T-cell (primary cell): ENCODE results near the gene HNRNPA2B1. TPM values are rescaled to one million over a fixed set of nuclear protein-coding genes. Genes with fewer than 3 reads are reported as not detected.
"Not testable (repeated sequence)": the region's sequence is repeated elsewhere in the genome, so short reads cannot be mapped to it uniquely, and the experiment has no call there.

Experiments used
- ATAC-seq, 4 experiments: fragments of 200-7000 bp in 3 of 4; fragments of 150-1000 bp in 1 of 4; cut with Tn5 transposase; replicated peaks in 1 of 4; 1 replicate in 3 of 4; 2 replicates in 1 of 4; pipeline ENCODE4 v1.10.0; 2021; ENCODE audit warnings: moderate library complexity in 3 of 4, mild to moderate bottlenecking in 2 of 4, moderate number of reproducible peaks in 1 of 4
- CTCF ChIA-PET, 2 donors: fragments of 300-600 bp; sonication (Branson Sonifier 250); formaldehyde crosslinking; loops; one replicate each; lab custom pipeline; 2022; ENCODE audit warnings: antibody characterized with exemption in 2 of 2; lab: Charles Lee
- POLR2A ChIA-PET, 2 donors: fragments of 300-600 bp; sonication (Branson Sonifier 250); formaldehyde crosslinking; loops; one replicate each; lab custom pipeline; 2022; ENCODE audit warnings: antibody characterized with exemption in 2 of 2; lab: Charles Lee
- DNase-seq, 35 experiments: peaks; one replicate each; pipeline versions ENCODE4 v3.0.0 to v3.0.0-alpha.2; 2013 to 2023
- H3K27ac ChIP-seq: one replicate; pipeline ENCODE4 v1.5.1; 2013; ENCODE audit warnings: low read length
- H3K27me3 ChIP-seq, 2 experiments: replicated peaks in 1 of 2; 1 replicate in 1 of 2; 2 replicates in 1 of 2; pipeline versions ENCODE4 v1.6.1 to v1.7.0; 2013; ENCODE audit warnings: low read length in 1 of 2, mixed read lengths in 1 of 2; ENCODE audit not compliant: control insufficient read depth in 2 of 2, insufficient read depth in 2 of 2; ENCODE audit errors: extremely low read depth in 1 of 2
- H3K36me3 ChIP-seq, 2 donors: 1 replicate in 1 of 2; 2 replicates in 1 of 2; pipeline versions ENCODE4 v1.6.1 to v1.7.0; 2013; ENCODE audit warnings: low read length in 1 of 2; ENCODE audit not compliant: control insufficient read depth in 2 of 2, insufficient read depth in 1 of 2; ENCODE audit errors: extremely low read depth in 1 of 2
- H3K4me1 ChIP-seq, 2 experiments: 1 replicate in 1 of 2; 2 replicates in 1 of 2; pipeline versions ENCODE4 v1.6.1 to v1.7.0; 2013; ENCODE audit warnings: low read length in 2 of 2, mixed read lengths in 1 of 2; ENCODE audit not compliant: insufficient read depth in 2 of 2, control insufficient read depth in 1 of 2; ENCODE audit errors: extremely low read depth in 1 of 2
- H3K4me3 ChIP-seq, 2 donors: 1 replicate in 1 of 2; 2 replicates in 1 of 2; pipeline versions ENCODE4 v1.5.1 to v1.7.0; 2013; ENCODE audit warnings: mild to moderate bottlenecking in 2 of 2, low read length in 1 of 2, moderate library complexity in 1 of 2; ENCODE audit not compliant: control insufficient read depth in 1 of 2; ENCODE audit errors: extremely low read depth in 1 of 2
- H3K9me3 ChIP-seq: 2 replicates; pipeline ENCODE4 v1.7.0; 2013
- H3K27ac Mint-ChIP-seq, 2 donors: one replicate each; pipeline ENCODE4 v1.8.0; 2020 to 2021; ENCODE audit warnings: mild to moderate bottlenecking in 2 of 2, mixed read lengths in 2 of 2
- H3K27me3 Mint-ChIP-seq, 2 donors: one replicate each; pipeline ENCODE4 v1.8.0; 2021 to 2022; ENCODE audit warnings: mixed read lengths in 2 of 2
- H3K36me3 Mint-ChIP-seq: one replicate; pipeline ENCODE4 v1.8.0; 2021; ENCODE audit warnings: mixed read lengths
- H3K4me1 Mint-ChIP-seq, 3 donors: one replicate each; pipeline ENCODE4 v1.8.0; 2020 to 2022; ENCODE audit warnings: mixed read lengths in 3 of 3, mild to moderate bottlenecking in 1 of 3
- H3K4me3 Mint-ChIP-seq, 3 donors: one replicate each; pipeline ENCODE4 v1.8.0; 2020 to 2022; ENCODE audit warnings: mild to moderate bottlenecking in 3 of 3, mixed read lengths in 3 of 3, moderate library complexity in 3 of 3
- H3K9me3 Mint-ChIP-seq, 3 donors: one replicate each; pipeline ENCODE4 v1.8.0; 2020 to 2022; ENCODE audit warnings: mixed read lengths in 3 of 3
- WGBS: methylation state at CpG from one replicate; pipeline ENCODE4 v1.1.5; 2013; ENCODE audit warnings: missing lambda C conversion rate; ENCODE audit not compliant: insufficient coverage; 5-methylcytosine and 5-hydroxymethylcytosine counted together
- total RNA-seq, 35 experiments: library from RNA in 6 of 35; stranded (reverse) in 6 of 35; fragments of 120-200 nt in 1 of 35; gene quantifications; one replicate each; pipeline versions ENCODE4 v1.2.1 to v1.2.4 and lab custom pipeline; 2013 to 2026

Gene HNRNPA2B1
- total RNA-seq, 5 donors from 2014 or later (not counting 1 experiment from before 2014, with no cell fraction given), result 388 to 478 (median 411) TPM

DNA sequence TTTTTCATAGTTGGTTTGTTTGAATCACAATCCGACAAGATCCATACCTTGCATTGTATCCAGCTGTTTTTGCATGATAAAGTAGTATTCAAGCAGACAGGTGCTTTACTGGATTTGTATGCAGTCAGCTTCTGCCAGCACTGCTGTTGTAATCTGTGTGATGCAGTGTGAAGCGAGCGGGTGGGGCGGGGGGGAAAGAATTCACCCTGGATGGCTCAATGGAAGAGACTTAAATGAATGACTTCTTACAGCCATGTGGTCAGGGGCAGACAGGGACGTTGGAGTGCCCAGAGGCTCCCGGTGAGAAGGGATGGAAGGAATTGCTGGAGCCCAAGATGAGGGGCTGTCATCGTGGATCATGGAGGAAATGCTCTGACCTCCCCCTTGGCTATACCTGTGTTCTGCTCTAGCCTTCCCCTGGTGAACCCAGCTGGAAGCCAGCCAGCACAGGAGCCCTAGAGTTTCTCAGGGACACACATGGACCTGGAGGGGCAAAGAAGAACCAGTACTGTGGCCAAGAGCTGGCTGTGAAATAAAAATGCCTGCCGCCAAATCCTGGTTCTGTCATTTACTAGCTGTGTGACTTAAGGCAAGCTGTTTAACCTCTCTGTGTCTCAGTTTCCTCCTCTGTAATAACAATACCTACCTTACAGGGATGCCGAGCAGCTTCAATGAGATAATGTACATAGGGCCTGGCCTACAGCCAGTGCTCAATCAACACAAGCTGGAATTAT lies 34.4 kb downstream of the HNRNPA2B1 start:
- no peaks in the 10 kb centered on the region for H3K27me3 ChIP-seq
- 90% methylated on average over 7 of the region's 9 CpGs for WGBS
- peak overlapping the region; percentile 19 to 79 for H3K27ac Mint-ChIP-seq
- no peak overlapping the region for H3K4me3 Mint-ChIP-seq
- peaks cover 12% of the 10 kb centered on the region for H3K36me3 Mint-ChIP-seq
- peaks cover 13 to 30% (median 20%) of the 10 kb centered on the region in 3 donors for H3K4me1 Mint-ChIP-seq
- peaks cover 4 to 12% of the 10 kb centered on the region in 2 donors for H3K36me3 ChIP-seq
- DNase-seq (no peak), ATAC-seq (no peak)
- peak overlapping the region; percentile 77 for H3K27ac ChIP-seq
- ChIA-PET POLR2A (interaction anchor here (0.5 to 1.8 kb wide), 8 partner anchors 21 to 77 kb away, joined by 3 to 13 read pairs (median 4); partner anchors contain the start of gene CBX3 (in 1 of the 2)), CTCF (interaction anchor here (0.6 to 1.4 kb wide), 5 partner anchors 14 to 538 kb away, joined by 3 read pairs; partner anchors contain the start of gene NFE2L3 (in 1 of the 2))
- H3K9me3 Mint-ChIP-seq, result no peaks in the 10 kb centered on the region
- no peaks in the 10 kb centered on the region for H3K27me3 Mint-ChIP-seq
- H3K9me3 ChIP-seq, result no peaks in the 10 kb centered on the region
- peaks cover 5 to 16% of the 10 kb centered on the region in 2 experiments for H3K4me1 ChIP-seq
- no peak overlapping the region for H3K4me3 ChIP-seq

DNA sequence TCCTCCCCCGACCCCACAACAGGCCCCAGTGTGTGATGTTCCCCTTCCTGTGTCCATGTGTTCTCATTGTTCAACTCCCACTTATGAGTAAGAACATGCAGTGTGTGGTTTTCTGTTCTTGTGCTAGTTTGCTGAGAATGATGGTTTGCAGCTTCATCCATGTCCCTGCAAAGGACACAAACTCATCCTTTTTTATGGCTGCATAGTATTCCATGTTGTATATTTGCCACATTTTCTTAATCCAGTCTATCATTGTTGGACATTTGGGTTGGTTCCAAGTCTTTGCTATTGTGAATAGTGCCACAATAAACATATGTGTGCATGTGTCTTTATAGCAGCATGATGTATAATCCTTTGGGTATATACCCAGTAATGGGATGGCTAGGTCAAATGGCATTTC lies 36.7 kb downstream of the HNRNPA2B1 start:
- ATAC-seq, H3K36me3 Mint-ChIP-seq, H3K27me3 ChIP-seq, DNase-seq, H3K9me3 Mint-ChIP-seq, H3K27me3 Mint-ChIP-seq, H3K4me3 ChIP-seq, CTCF ChIA-PET, H3K27ac Mint-ChIP-seq, H3K9me3 ChIP-seq, H3K36me3 ChIP-seq, H3K27ac ChIP-seq, POLR2A ChIA-PET, H3K4me3 Mint-ChIP-seq: not testable (repeated sequence)
- no CpG with 5 or more reads among the region's 1 CpG for WGBS
- H3K4me1 ChIP-seq, result peaks cover 5 to 23% of the 10 kb centered on the region in 2 experiments
- peaks cover 27 to 46% (median 32%) of the 10 kb centered on the region in 3 donors for H3K4me1 Mint-ChIP-seq

DNA sequence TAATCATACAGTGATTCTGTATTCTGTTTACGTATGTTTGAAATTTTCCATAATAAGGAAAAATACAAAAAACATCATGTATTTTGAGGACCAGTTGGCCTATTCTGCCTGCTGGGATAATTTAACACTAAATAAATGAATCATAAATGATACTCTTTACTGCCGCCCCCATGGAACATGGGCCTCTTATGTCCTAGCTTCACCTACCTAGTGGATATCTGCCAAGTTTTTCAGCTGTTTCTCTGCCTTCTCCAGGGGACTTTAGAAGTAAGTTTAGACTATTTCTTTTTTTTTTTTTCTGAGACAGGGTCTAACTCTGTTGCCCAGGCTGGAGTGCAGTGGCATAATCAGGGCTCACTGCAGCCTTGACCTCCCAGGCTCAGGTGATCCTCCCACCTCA lies 38.1 kb downstream of the HNRNPA2B1 start:
- DNase-seq (no peak), ATAC-seq (no peak)
- CTCF ChIA-PET, result no interaction called here
- H3K36me3 ChIP-seq, result no peaks in the 10 kb centered on the region
- no peak overlapping the region for H3K27ac Mint-ChIP-seq
- H3K4me3 ChIP-seq, result no peak overlapping the region
- H3K9me3 ChIP-seq, result no peaks in the 10 kb centered on the region
- no CpG with 5 or more reads among the region's 2 CpGs for WGBS
- H3K4me1 Mint-ChIP-seq, result peaks cover 38 to 55% (median 43%) of the 10 kb centered on the region in 3 donors
- H3K9me3 Mint-ChIP-seq, result no peaks in the 10 kb centered on the region
- no peak overlapping the region for H3K4me3 Mint-ChIP-seq
- peaks cover 6% of the 10 kb centered on the region for H3K36me3 Mint-ChIP-seq
- no peaks in the 10 kb centered on the region for H3K27me3 ChIP-seq
- POLR2A ChIA-PET, result no interaction called here
- H3K27ac ChIP-seq, result no peak overlapping the region
- H3K4me1 ChIP-seq, result peaks cover 5 to 28% of the 10 kb centered on the region in 2 experiments
- H3K27me3 Mint-ChIP-seq, result no peaks in the 10 kb centered on the region

DNA sequence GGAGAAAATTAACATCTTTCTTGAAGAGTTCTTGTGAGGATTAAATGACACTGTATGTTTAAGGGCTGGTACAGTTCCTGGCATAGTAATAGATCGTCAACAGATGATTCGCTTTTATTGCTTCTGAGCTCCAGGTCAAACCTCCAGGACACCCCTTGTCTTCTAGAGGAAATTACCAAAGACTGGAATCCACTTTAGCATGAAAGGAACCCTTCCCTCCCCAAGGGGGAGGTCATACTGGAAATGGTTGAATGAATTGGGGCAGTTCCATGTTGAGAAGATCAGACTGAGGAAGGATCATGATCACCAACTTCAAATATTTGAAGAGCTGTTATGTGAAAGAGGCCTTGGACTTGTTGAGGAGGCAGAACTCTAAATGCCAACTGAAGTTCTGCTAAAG lies 39.6 kb downstream of the HNRNPA2B1 start:
- Mint-ChIP-seq H3K27me3 (no peaks in the 10 kb centered on the region), H3K36me3 (peaks cover 6% of the 10 kb centered on the region), H3K9me3 (no peaks in the 10 kb centered on the region), H3K27ac (no peak overlapping the region), H3K4me1 (peaks cover 41 to 55% (median 45%) of the 10 kb centered on the region in 3 donors), H3K4me3 (no peak overlapping the region)
- Histone ChIP-seq H3K27me3 (no peaks in the 10 kb centered on the region), H3K36me3 (no peaks in the 10 kb centered on the region), H3K4me1 (peaks cover 3 to 24% of the 10 kb centered on the region in 2 experiments), H3K9me3 (no peaks in the 10 kb centered on the region), H3K27ac (no peak overlapping the region), H3K4me3 (no peak overlapping the region)
- no CpG with 5 or more reads among the region's 2 CpGs for WGBS
- POLR2A ChIA-PET, result interaction anchor here (0.6 to 1.6 kb wide), 7 partner anchors 26 to 1039 kb away, joined by 3 to 24 read pairs (median 7); partner anchors contain the start of gene HOXA13 (in 1 of the 2)
- CTCF ChIA-PET, result interaction anchor here (0.6 to 1.6 kb wide), 6 partner anchors 9 to 1304 kb away, joined by 3 to 5 read pairs (median 3); partner anchors contain the start of gene NFE2L3 (in 1 of the 2)
- DNase-seq, result no peak
- no peak for ATAC-seq

DNA sequence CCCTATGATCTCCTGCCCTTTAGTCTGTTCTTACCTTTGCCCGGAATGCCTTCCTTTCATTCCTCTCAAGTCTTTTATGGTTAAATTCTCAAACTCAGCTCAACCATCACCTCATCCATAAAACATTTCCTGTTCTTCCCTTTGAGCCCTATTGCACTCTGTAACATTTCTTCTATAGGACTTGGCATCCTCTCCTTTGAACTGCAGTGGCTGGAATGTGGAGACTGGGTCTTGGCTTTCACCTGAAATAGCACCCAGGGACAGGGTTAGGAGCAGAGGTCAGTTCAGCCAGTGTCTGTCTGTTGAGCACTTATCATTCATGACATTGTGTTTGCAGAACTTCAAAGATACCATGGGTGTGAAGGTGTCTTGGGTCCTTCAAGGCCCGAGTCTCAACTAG lies 41.3 kb downstream of the HNRNPA2B1 start:
- no peaks in the 10 kb centered on the region for H3K36me3 ChIP-seq
- H3K27me3 ChIP-seq, result no peaks in the 10 kb centered on the region
- ATAC-seq (no peak), DNase-seq (no peak)
- ChIA-PET POLR2A (interaction anchor here in 1 of 2 donors (1.3 kb wide), 1 partner anchor 32 kb away, joined by 6 read pairs; no protein-coding TSS in a partner anchor), CTCF (no interaction called here)
- no peaks in the 10 kb centered on the region for H3K9me3 Mint-ChIP-seq
- H3K4me1 ChIP-seq, result peaks cover 10 to 40% of the 10 kb centered on the region in 2 experiments
- peaks cover 58 to 68% (median 58%) of the 10 kb centered on the region in 3 donors for H3K4me1 Mint-ChIP-seq
- 92% methylated on average over 2 of the region's 2 CpGs for WGBS
- H3K27ac ChIP-seq, result no peak overlapping the region
- H3K9me3 ChIP-seq, result no peaks in the 10 kb centered on the region
- no peak overlapping the region for H3K4me3 Mint-ChIP-seq
- H3K27ac Mint-ChIP-seq, result peak overlapping the region; percentile 2 to 9
- peaks cover 6% of the 10 kb centered on the region for H3K36me3 Mint-ChIP-seq
- H3K4me3 ChIP-seq, result no peak overlapping the region
- H3K27me3 Mint-ChIP-seq, result no peaks in the 10 kb centered on the region

DNA sequence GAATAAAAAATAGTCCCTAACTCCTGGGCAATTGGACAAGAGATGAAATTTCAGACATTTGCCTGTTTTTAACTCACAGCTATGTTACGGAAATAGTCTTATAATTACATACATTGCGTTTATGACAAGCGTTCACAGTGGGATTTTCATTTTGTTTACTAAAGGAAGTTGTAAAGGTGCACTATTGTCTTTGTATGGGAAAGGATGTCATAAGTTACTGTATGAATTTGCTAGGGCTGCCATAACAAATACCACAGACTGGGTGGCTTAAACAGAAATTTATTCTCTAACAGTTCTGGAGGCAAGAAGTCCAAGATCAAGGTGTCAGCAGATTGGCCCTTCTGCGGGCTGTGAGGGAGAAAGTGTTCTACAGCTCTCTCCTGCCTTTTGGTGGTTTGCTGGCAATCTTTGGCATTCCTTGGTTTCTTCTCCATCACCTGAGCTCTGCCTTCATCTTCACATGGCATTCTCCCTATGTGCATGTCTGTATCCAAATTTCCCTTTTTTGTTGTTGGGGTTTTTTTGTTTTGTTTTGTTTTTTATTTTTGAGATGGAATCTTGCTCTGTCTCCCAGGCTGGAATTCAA lies 42.9 kb downstream of the HNRNPA2B1 start:
- Histone ChIP-seq H3K4me3 (no peak overlapping the region), H3K9me3 (no peaks in the 10 kb centered on the region), H3K36me3 (no peaks in the 10 kb centered on the region), H3K4me1 (peaks cover 14 to 53% of the 10 kb centered on the region in 2 experiments), H3K27me3 (no peaks in the 10 kb centered on the region), H3K27ac (no peak overlapping the region)
- DNase-seq, result no peak
- no CpG with 5 or more reads among the region's 4 CpGs for WGBS
- Mint-ChIP-seq H3K4me3 (no peak overlapping the region), H3K27me3 (no peaks in the 10 kb centered on the region), H3K4me1 (peaks cover 72 to 79% (median 72%) of the 10 kb centered on the region in 3 donors), H3K9me3 (no peaks in the 10 kb centered on the region), H3K36me3 (peaks cover 3% of the 10 kb centered on the region), H3K27ac (peak overlapping the region in 1 of 2 donors; percentile 36)
- ChIA-PET CTCF (interaction anchor here (0.6 to 1.2 kb wide), 5 partner anchors 34 to 44 kb away, joined by 3 to 6 read pairs (median 3); partner anchors contain the start of gene CBX3 (in 1 of the 2)), POLR2A (interaction anchor here (1.2 to 2.2 kb wide), 3 partner anchors 34 to 42 kb away, joined by 4 to 6 read pairs (median 5); no protein-coding TSS in a partner anchor)
- no peak for ATAC-seq
